Measurements from ENCODE around the gene NOB1. TPM values are rescaled to one million over a fixed set of nuclear protein-coding genes. Genes with fewer than 3 reads are reported as not detected.

The NOB1 gene
- total RNA-seq, 1 donor from 2014 or later = 60.3 TPM

- Mint-ChIP-seq H3K4me1 (ENCODE audit: unreplicated experiment) (peaks cover 23% of the 10 kb centered on the region), H3K27ac (peak overlapping the region; percentile 99), H3K27me3 (no peaks in the 10 kb centered on the region), H3K9me3 (no peaks in the 10 kb centered on the region), H3K4me3 (peak overlapping the region; percentile 95), H3K36me3 (no peaks in the 10 kb centered on the region)
- DNase-seq (ENCODE audit: extremely low spot score, unreplicated experiment) = no peak
- TF ChIP-seq CTCF (conservative IDR thresholded peaks at IDR 0.05) = no peak
Measured at GRCh38 chr16:69727916-69728270, 26.8 kb downstream of the NOB1 start.

DNA sequence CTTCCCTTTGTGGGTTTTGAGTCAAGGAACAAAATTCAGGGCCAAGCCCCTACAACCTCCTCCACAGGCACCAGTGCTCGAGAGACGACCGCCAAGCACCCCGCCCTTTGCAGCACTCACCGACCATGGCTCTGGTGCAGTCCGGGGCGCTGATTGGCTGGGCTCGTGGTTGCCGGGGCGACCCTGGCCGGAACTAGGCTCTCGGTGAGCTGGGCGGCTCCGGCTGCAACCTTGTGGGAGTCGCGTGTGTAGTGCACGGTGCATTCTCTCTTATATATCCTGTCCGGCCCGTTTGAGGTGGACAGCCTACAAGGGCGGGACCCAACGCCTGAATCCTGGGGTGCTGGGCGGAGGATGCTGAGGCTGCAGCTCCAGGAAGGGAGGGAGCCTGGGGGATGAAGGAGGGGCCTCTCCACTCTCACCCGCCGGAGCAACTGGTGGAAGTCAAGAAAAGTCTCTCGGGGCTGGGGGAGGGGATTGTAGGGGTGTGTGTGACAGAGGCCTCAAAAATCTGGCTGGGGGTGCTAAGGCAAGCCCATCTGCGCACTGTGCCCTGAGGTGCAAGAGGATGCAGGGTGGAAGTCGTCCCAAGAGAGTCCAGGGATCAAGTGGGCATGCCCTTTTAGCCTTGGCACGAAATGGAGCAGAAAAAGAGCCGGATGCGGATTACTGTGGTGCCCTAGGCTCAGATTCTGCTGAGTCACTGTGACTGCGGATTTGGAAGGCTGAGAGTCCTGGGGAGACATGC lies 28.2 kb downstream of the NOB1 start, which contains the start of gene NQO1:
TSS of gene NQO1 (minus strand) at position 248 of the 748 bp plus-strand sequence. CDS start at position 127, 121 bp downstream.
- H3K4me1 Mint-ChIP-seq (ENCODE audit: unreplicated experiment) = peaks cover 23% of the 10 kb centered on the region
- DNase-seq (ENCODE audit: extremely low spot score, unreplicated experiment) = peak; percentile 95
- H3K36me3 Mint-ChIP-seq = no peaks in the 10 kb centered on the region
- peak within 1 kb of the TSS; percentile 95 for H3K4me3 Mint-ChIP-seq
- H3K9me3 Mint-ChIP-seq = no peaks in the 10 kb centered on the region
- H3K27ac Mint-ChIP-seq = peak within 1 kb of the TSS; percentile 99
- TF ChIP-seq CTCF (conservative IDR thresholded peaks at IDR 0.05) = no peak
- no peaks in the 10 kb centered on the region for H3K27me3 Mint-ChIP-seq

- Mint-ChIP-seq H3K27me3 (no peaks in the 10 kb centered on the region), H3K4me3 (peak overlapping the region; percentile 95), H3K4me1 (ENCODE audit: unreplicated experiment) (peaks cover 23% of the 10 kb centered on the region), H3K9me3 (no peaks in the 10 kb centered on the region), H3K36me3 (peaks cover 4% of the 10 kb centered on the region), H3K27ac (peak overlapping the region; percentile 99)
- DNase-seq (ENCODE audit: extremely low spot score, unreplicated experiment) = no peak
- no peak for TF ChIP-seq CTCF (conservative IDR thresholded peaks at IDR 0.05)
Measured at GRCh38 chr16:69725480-69726312, 29.0 kb downstream of the NOB1 start.

- H3K9me3 Mint-ChIP-seq = no peaks in the 10 kb centered on the region
- H3K27me3 Mint-ChIP-seq = no peaks in the 10 kb centered on the region
- H3K4me3 Mint-ChIP-seq = peak overlapping the region; percentile 95
- peaks cover 23% of the 10 kb centered on the region for H3K4me1 Mint-ChIP-seq (ENCODE audit: unreplicated experiment)
- peak overlapping the region; percentile 99 for H3K27ac Mint-ChIP-seq
- TF ChIP-seq CTCF (conservative IDR thresholded peaks at IDR 0.05) = no peak
- H3K36me3 Mint-ChIP-seq = peaks cover 4% of the 10 kb centered on the region
- no peak for DNase-seq (ENCODE audit: extremely low spot score, unreplicated experiment)
Measured at GRCh38 chr16:69724981-69725479, 29.7 kb downstream of the NOB1 start.

DNA sequence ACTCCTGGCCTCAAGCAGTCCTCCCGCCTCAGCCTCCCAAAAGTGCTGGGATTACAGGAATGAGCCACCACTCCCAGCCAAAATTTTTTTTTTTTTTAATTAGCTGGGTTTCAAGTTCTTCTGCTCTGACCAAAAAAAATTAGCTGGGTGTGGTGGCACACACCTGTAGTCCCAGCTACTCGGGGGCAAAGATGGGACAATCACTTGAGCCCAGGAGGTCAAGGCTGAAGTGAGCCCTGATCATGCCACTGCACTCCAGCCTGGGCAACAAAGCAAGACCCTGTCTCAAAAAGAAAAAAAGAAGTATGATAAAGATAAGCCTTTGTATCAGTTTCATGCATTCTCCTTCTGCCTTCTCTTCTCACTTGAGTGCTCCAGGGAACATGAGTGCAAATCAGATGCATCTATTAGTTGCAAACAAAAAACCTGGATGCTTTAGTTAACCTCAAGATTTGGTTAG lies 30.3 kb downstream of the NOB1 start:
- Mint-ChIP-seq H3K36me3 (peaks cover 4% of the 10 kb centered on the region), H3K27ac (peak overlapping the region; percentile 99)

More for the DNA sequence above, 30.3 kb downstream of the NOB1 start:
- H3K27me3 Mint-ChIP-seq = no peaks in the 10 kb centered on the region
- no peak for TF ChIP-seq CTCF (conservative IDR thresholded peaks at IDR 0.05)
- peak overlapping the region; percentile 95 for H3K4me3 Mint-ChIP-seq
- DNase-seq (ENCODE audit: extremely low spot score, unreplicated experiment) = no peak
- peaks cover 23% of the 10 kb centered on the region for H3K4me1 Mint-ChIP-seq (ENCODE audit: unreplicated experiment)
- H3K9me3 Mint-ChIP-seq = no peaks in the 10 kb centered on the region

Data from type B pancreatic cell (in vitro differentiated cells).